ENCODE results near the gene SLC15A3.

GRCh38 chr11:60959431-60959830 lies 7.5 kb upstream of the SLC15A3 start:
- TF ChIP-seq, protein P1, sequence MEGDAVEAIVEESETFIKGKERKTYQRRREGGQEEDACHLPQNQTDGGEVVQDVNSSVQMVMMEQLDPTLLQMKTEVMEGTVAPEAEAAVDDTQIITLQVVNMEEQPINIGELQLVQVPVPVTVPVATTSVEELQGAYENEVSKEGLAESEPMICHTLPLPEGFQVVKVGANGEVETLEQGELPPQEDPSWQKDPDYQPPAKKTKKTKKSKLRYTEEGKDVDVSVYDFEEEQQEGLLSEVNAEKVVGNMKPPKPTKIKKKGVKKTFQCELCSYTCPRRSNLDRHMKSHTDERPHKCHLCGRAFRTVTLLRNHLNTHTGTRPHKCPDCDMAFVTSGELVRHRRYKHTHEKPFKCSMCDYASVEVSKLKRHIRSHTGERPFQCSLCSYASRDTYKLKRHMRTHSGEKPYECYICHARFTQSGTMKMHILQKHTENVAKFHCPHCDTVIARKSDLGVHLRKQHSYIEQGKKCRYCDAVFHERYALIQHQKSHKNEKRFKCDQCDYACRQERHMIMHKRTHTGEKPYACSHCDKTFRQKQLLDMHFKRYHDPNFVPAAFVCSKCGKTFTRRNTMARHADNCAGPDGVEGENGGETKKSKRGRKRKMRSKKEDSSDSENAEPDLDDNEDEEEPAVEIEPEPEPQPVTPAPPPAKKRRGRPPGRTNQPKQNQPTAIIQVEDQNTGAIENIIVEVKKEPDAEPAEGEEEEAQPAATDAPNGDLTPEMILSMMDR (IDR thresholded peaks at IDR 0.05): no peak
- TF ChIP-seq POLR2AphosphoS5 (IDR thresholded peaks at IDR 0.05; ENCODE audit: low read depth, low read length) (no peak), SIN3A (IDR thresholded peaks at IDR 0.05; ENCODE audit: borderline replicate concordance, insufficient read depth, low read depth, low read length) (no peak)

All from Panc1 (cell line).